HepG2 (cell line): Measurements from ENCODE around the gene METTL15. TPM values are rescaled to one million over a fixed set of nuclear protein-coding genes. Genes with fewer than 3 reads are reported as not detected.
A peak's percentile ranks its signal among the peaks of the same experiment; 100 is the strongest.

ENCODE experiments used
- BCL3 ChIP-seq: sonication (generic); formaldehyde crosslinking; IDR thresholded peaks from 2 replicates; pipeline ENCODE4 v1.5.1; 2020; ENCODE audit warnings: mild to moderate bottlenecking, missing genetic modification reagents, moderate library complexity
- ERF ChIP-seq: IDR thresholded peaks from 2 replicates; pipeline ENCODE4 v1.6.1; 2018; ENCODE audit warnings: missing biosample characterization, missing genetic modification reagents
- GMEB1 ChIP-seq: sonication (generic); formaldehyde crosslinking; IDR thresholded peaks from 2 replicates; pipeline ENCODE4 v1.5.1; 2020; ENCODE audit warnings: missing genetic modification reagents, mild to moderate bottlenecking, borderline replicate concordance
- RAD51 ChIP-seq: fragments of 450-650 bp; IDR thresholded peaks from 2 replicates; pipeline ENCODE4 v1.6.1; 2016; ENCODE audit warnings: borderline replicate concordance
- RBFOX2 ChIP-seq: fragments of 200-400 bp; formaldehyde crosslinking; IDR thresholded peaks from 2 replicates; pipeline ENCODE4 v1.6.1; 2017; ENCODE audit warnings: low read depth, mild to moderate bottlenecking, low read length
- SETDB1 ChIP-seq: sonication (generic); formaldehyde crosslinking; IDR thresholded peaks from 2 replicates; pipeline ENCODE4 v1.5.1; 2020; ENCODE audit warnings: missing genetic modification reagents, mild to moderate bottlenecking, borderline replicate concordance
- TARDBP ChIP-seq: sonication (generic); formaldehyde crosslinking; IDR thresholded peaks from 2 replicates; pipeline ENCODE4 v1.8.0; 2022; ENCODE audit warnings: mild to moderate bottlenecking, missing genetic modification reagents
- U2AF2 ChIP-seq: fragments of 200-400 bp; formaldehyde crosslinking; IDR thresholded peaks from 2 replicates; pipeline ENCODE4 v1.6.1; 2017; ENCODE audit warnings: low read depth, mild to moderate bottlenecking, low read length
- ZBTB33 ChIP-seq: sonication (generic); formaldehyde crosslinking; IDR thresholded peaks from 2 replicates; pipeline ENCODE4 v1.4.0; 2020; ENCODE audit warnings: missing genetic modification reagents
- ZNF260 ChIP-seq: sonication (generic); formaldehyde crosslinking; IDR thresholded peaks from 2 replicates; pipeline ENCODE4 v1.4.0; 2020; ENCODE audit warnings: missing genetic modification reagents, low read depth, mild to moderate bottlenecking, borderline replicate concordance
- ZNF362 ChIP-seq: sonication (generic); formaldehyde crosslinking; IDR thresholded peaks from 2 replicates; pipeline ENCODE4 v1.4.0; 2020; ENCODE audit warnings: missing genetic modification reagents, mild to moderate bottlenecking, borderline replicate concordance
- ZNF510 ChIP-seq: sonication (generic); formaldehyde crosslinking; IDR thresholded peaks from 2 replicates; pipeline ENCODE4 v1.4.0; 2020; ENCODE audit warnings: low read depth, mild to moderate bottlenecking, missing genetic modification reagents
- ZNF609 ChIP-seq: sonication (generic); formaldehyde crosslinking; IDR thresholded peaks from 2 replicates; pipeline ENCODE4 v1.4.0; 2020; ENCODE audit warnings: mild to moderate bottlenecking, missing genetic modification reagents, borderline replicate concordance
- ZNF775 ChIP-seq: sonication (generic); formaldehyde crosslinking; IDR thresholded peaks from 2 replicates; pipeline ENCODE4 v1.4.0; 2020; ENCODE audit warnings: missing genetic modification reagents, mild to moderate bottlenecking, moderate library complexity, borderline replicate concordance
- polyA plus RNA-seq, 8 experiments: library from polyadenylated mRNA; depleted of rRNA in 3 of 8; stranded (reverse) in 7 of 8; unstranded in 1 of 8; fragments of >200 nt; fragmentation: Illumina TruSeq in 4 of 8; extraction: Trizol in 4 of 8; gene quantifications; 2 replicates each; pipeline versions ENCODE4 v1.2.1 to v1.2.3, GENCODE V29; 2011 to 2016; ENCODE audit warnings: low read depth in 4 of 8, missing spikeins in 1 of 8, mixed read lengths in 1 of 8; ENCODE audit not compliant: insufficient read depth in 1 of 8
- total RNA-seq, 5 experiments: library from RNA; depleted of rRNA; stranded (reverse); fragments of >200 nt; fragmentation: Illumina TruSeq; extraction: Trizol; gene quantifications; 2 replicates each; pipeline ENCODE4 v1.2.3, GENCODE V29; 2016; ENCODE audit warnings: low read depth in 1 of 5

Gene METTL15
- total and polyA plus RNA-seq, 2 of the 13 experiments (the other 11 are each of a cell fraction or from before 2014, with no cell fraction given): 6.5 to 14.0 TPM

GRCh38 chr11:28107750-28108618 is at the start of gene METTL15, which contains the start of gene KIF18A (continued):
- peak; percentile 58; the same call in 1 of the 2 replicates for TF ChIP-seq ERF (CRISPR knock-in tag)
- no peak for TF ChIP-seq ZNF510
- no peak for TF ChIP-seq ZBTB33 (CRISPR knock-in tag)
- TF ChIP-seq SETDB1 (CRISPR knock-in tag): no peak
- no peak for TF ChIP-seq ZNF260 (CRISPR knock-in tag)
- 0 out of 2 replicates have a peak, but pooled peaks have one; percentile 72 for TF ChIP-seq U2AF2
- TF ChIP-seq ZNF775 (CRISPR knock-in tag): no peak
- TF ChIP-seq BCL3: no peak; the same call in 1 of the 2 replicates
- TF ChIP-seq RAD51: no peak
- TF ChIP-seq ZNF362: no peak; the same call in 1 of the 2 replicates
- TF ChIP-seq ZNF609 (CRISPR knock-in tag): 0 out of 2 replicates have a peak, but pooled peaks have one; percentile 11
- TF ChIP-seq GMEB1 (CRISPR knock-in tag): peak; percentile 100
- TF ChIP-seq RBFOX2: peak; percentile 76
- peak; percentile 77; the same call in 1 of the 2 replicates for TF ChIP-seq TARDBP
